ACC112 (cell line): ENCODE data around the gene OR4E2.
"Not testable (repeated sequence)": the region's sequence is repeated elsewhere in the genome, so short reads cannot be mapped to it uniquely, and the experiment has no call there.

ENCODE experiments used
- H2AFZ ChIP-seq: fragments of 200-600 bp; sonication (generic); one replicate; pipeline ENCODE4 v1.6.0; 2017; ENCODE audit warnings: antibody characterized with exemption, low read length; ENCODE audit not compliant: unreplicated experiment
- H3K27ac ChIP-seq: fragments of 200-600 bp; sonication (generic); 2 replicates; pipeline ENCODE4 v1.5.1; 2014; ENCODE audit warnings: low read depth, mild to moderate bottlenecking, antibody characterized with exemption, low read length, moderate library complexity
- H3K27me3 ChIP-seq: fragments of 200-600 bp; sonication (generic); 2 replicates; pipeline ENCODE4 v1.6.1; 2014; ENCODE audit warnings: mild to moderate bottlenecking, antibody characterized with exemption, low read length, moderate library complexity, mixed read lengths; ENCODE audit not compliant: insufficient read depth
- H3K36me3 ChIP-seq: fragments of 200-600 bp; sonication (generic); 2 replicates; pipeline ENCODE4 v1.6.1; 2016; ENCODE audit warnings: mild to moderate bottlenecking, antibody characterized with exemption, low read length, moderate library complexity, mixed read lengths; ENCODE audit not compliant: insufficient read depth
- H3K4me1 ChIP-seq: fragments of 200-600 bp; sonication (generic); one replicate; pipeline ENCODE4 v1.6.1; 2016; ENCODE audit warnings: low read length, mixed read lengths; ENCODE audit not compliant: insufficient read depth, unreplicated experiment, control insufficient read depth
- H3K4me3 ChIP-seq: fragments of 200-600 bp; sonication (generic); 2 replicates; pipeline ENCODE4 v1.5.1; 2014; ENCODE audit warnings: mild to moderate bottlenecking, low read depth, low read length
- H3K79me2 ChIP-seq: fragments of 200-600 bp; sonication (generic); one replicate; pipeline ENCODE4 v1.6.0; 2016; ENCODE audit warnings: low read length; ENCODE audit not compliant: control insufficient read depth, unreplicated experiment, insufficient read depth

OR4E2 gene

DNA sequence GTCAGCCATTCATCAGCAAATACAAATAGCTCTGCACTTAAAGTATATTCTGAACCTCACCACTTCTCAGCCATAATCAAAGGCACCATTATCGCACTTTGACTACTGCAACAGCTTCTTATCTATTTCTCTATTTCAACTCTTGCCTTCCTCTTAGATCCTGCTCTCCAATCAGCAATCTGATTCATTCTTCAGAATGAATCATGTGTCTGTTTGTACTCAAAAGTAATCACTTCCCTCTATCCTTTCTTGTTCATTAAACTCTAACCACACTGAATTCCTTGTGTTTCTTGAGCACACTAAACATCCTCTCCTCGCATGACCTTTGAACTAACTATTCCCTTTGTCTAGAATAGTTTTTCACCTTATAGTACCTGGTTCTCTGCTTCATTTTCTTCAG, 32.8 kb downstream of the OR4E2 start:
- Histone ChIP-seq H3K79me2 (no peaks in the 10 kb centered on the region), H2AFZ (no peak overlapping the region), H3K27ac (no peak overlapping the region), H3K4me1 (no peaks in the 10 kb centered on the region), H3K36me3 (no peaks in the 10 kb centered on the region), H3K4me3 (no peak overlapping the region), H3K27me3 (no peaks in the 10 kb centered on the region)

DNA sequence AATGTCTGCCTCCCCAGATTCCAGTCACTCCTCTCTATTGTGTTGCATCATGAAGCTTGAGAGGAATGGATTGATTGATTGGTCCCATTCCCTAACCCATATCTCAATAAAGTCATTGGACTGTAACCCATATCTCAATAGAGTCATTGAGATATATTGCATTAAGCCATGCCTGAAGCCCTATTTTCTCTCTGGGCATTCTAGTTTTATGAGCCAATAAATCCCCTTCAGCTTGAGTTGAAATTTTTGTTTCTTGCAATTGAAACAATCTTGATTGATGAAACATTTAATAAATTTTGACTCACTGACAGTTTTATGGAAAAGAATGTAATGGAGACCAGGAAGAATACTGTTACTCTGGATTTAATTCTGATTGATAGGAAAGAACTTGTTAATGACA, 40.8 kb downstream of the OR4E2 start:
- Histone ChIP-seq H3K4me1 (no peaks in the 10 kb centered on the region), H3K79me2 (no peaks in the 10 kb centered on the region), H3K27me3 (no peaks in the 10 kb centered on the region), H3K4me3 (no peak overlapping the region), H2AFZ (no peak overlapping the region), H3K36me3 (no peaks in the 10 kb centered on the region), H3K27ac (no peak overlapping the region)

DNA sequence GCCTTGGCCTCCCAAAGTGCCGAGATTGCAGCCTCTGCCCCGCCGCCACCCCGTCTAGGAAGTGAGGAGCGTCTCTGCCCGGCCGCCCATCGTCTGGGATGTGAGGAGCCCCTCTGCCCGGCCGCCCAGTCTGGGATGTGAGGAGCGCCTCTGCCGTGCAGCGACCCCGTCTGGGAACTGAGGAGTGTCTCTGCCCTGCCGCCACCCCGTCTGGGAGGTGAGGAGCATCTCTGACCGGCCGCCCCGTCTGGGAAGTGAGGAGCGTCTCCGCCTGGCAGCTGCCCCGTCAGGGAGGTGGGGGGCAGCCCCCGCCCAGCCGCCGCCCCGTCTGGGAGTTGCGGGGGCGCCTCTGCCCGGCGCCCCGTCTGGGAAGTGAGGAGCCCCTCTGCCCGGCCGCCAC, 44.0 kb downstream of the OR4E2 start:
- not testable (repeated sequence) for H2AFZ ChIP-seq, H3K27ac ChIP-seq, H3K36me3 ChIP-seq, H3K4me3 ChIP-seq, H3K4me1 ChIP-seq, H3K79me2 ChIP-seq, H3K27me3 ChIP-seq

DNA sequence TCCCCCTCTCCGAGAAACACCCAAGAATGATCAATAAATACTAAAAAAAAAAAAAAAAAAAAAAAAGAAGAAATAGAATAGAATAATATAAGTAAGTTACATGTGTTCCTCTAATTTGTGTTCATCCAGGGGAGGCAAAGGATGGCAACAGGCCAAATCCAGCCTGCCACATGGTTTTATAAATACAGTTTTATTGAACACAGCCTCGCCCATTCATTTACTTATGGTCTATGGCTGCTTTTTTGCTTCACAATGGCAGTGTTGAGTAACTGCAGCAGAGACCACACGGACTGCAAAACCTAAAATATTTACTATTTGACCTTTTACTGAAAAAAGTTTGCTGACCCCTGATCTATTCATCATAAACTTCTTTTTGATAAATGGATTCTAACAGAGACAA, 44.9 kb downstream of the OR4E2 start:
- not testable (repeated sequence) for H3K27me3 ChIP-seq, H3K79me2 ChIP-seq, H3K36me3 ChIP-seq, H2AFZ ChIP-seq, H3K27ac ChIP-seq, H3K4me1 ChIP-seq, H3K4me3 ChIP-seq

DNA sequence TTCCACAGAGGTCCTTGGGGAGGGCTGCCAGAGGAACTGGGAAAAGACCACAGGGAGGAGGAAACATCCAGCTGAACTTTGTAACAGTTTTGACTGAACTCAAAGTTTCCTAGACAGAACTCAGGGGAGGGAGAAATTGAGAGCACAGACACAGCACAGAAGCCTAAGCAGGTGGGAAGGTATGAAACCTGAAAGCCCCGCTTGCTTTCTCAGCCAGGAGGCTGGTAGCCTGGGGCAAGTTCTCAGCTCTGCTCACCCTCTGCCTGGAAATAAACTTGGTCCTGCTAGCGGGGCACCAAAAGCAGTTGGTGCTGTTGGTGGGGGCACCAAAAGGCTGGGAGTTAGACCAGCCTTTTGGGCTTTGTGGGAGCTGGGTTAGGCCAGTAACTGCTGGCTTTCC, 45.9 kb downstream of the OR4E2 start:
- no peak overlapping the region for H2AFZ ChIP-seq
- H3K36me3 ChIP-seq = no peaks in the 10 kb centered on the region
- no peaks in the 10 kb centered on the region for H3K4me1 ChIP-seq
- no peaks in the 10 kb centered on the region for H3K27me3 ChIP-seq
- H3K27ac ChIP-seq = no peak overlapping the region
- H3K79me2 ChIP-seq = no peaks in the 10 kb centered on the region
- H3K4me3 ChIP-seq = no peak overlapping the region

DNA sequence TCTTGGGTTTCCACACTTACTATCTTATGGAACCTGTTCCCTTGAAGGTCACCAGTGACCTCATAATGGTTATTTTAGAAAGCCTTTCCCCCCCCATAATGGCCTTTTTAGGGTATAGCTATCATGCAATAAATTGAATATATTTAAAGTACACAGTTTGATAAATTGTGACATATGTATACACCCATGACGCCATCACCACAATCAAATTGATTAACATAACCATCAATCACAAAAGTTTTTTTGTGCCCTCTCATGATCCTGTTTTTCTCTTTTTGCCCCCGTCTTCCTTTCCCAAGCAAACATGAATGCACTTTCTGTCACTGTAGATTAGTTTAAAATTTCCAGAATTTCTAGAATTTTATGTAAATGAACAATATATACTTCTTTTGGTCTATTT, 48.7 kb downstream of the OR4E2 start:
- Histone ChIP-seq H3K4me1 (no peaks in the 10 kb centered on the region), H3K27me3 (no peaks in the 10 kb centered on the region), H3K79me2 (no peaks in the 10 kb centered on the region), H3K27ac (no peak overlapping the region), H3K36me3 (no peaks in the 10 kb centered on the region), H2AFZ (no peak overlapping the region), H3K4me3 (no peak overlapping the region)

DNA sequence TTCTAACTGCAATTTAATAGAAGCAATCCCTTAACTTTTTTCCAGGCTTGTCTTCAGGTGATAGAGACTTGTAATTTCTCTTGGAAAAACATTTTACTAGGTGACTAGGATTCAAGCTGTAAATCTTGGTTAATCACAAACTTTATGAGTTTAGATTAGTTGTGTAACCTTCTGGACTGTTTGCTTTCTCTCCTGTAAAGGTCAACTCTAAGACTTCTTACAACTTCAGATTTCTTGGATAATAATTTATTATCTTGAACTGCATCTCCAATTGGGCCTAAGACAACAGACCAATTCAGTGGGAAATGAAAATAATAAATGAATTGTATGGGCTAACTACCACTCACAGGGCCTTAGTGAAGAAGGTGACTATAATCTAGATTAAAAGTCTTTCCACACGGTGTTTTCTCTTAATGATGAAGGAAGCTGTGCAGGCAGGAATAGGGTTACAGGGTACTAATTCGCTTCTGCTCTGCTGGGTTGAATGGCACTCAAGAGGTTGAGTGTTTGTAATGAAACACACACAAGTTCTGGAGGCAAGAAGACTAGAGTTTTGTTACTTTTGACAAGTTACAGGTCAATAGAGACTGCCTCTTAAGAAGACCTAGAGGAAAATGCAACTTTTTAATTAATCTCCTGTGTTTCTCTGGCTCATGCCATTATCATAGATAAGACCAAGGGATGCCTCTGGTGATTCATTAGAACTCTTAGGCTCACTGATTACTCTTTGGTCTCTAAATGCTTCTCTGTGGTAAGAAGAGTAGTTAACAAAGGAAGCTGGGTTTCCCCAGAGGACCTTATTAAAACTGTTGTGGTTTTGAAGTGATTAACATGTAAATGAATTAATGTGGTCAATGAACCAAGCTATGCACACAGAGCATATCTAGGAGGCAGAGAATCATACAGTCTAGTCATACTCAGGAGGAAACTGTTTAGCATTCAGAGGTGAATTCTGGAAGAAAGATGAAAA, 50.0 kb downstream of the OR4E2 start:
- Histone ChIP-seq H3K4me1 (no peaks in the 10 kb centered on the region), H3K4me3 (no peak overlapping the region), H3K27me3 (no peaks in the 10 kb centered on the region), H2AFZ (no peak overlapping the region), H3K36me3 (no peaks in the 10 kb centered on the region), H3K79me2 (no peaks in the 10 kb centered on the region), H3K27ac (no peak overlapping the region)

DNA sequence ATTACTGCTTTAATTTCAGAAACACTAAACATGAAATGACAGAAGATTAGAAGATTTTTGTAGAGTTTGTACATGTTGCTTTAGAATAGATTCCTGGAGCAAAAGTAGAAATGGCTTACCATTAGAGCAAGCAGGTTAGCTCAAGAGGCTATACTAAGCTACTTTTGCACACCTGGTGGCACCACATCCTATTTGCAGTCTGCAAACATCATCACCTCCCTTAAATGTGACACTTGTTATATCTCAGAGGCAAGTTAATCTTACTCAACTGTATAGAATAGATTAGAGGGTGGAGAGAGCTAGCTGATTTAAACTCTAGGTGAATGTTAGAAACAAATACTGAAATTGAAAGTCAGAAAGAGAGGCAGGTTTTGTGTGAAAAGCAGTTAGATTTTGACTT, 50.7 kb downstream of the OR4E2 start:
- no peaks in the 10 kb centered on the region for H3K36me3 ChIP-seq
- no peaks in the 10 kb centered on the region for H3K27me3 ChIP-seq
- H3K27ac ChIP-seq = no peak overlapping the region

DNA sequence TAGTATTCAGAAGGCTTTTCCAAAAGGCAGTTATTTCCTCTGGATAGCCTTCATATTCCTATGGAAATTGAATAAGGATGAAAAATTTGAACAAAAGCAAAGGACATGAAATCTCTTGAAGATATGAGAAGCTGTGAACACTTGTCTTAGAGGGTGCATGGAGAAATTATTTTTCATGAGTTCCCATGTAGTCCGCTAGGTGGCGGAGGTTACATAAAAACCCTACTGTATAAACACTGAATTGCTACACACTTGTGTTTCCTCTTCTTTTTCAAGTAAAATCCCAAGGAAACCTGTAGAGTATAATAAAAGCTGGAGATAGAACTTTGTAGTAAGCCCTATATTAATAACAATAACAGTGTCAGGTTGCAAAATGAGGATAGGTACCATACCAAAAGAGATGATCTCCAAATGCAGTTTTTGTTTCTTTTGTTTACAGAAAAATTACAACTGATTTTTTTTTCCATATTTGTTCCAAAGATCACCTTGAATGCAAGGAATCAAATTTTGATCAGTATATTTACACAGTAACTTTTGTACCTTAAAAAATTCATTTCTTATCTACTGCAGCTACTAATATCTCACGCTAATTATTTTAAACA, 57.8 kb downstream of the OR4E2 start:
- no peaks in the 10 kb centered on the region for H3K36me3 ChIP-seq
- H3K27me3 ChIP-seq = peaks cover 16% of the 10 kb centered on the region
- H3K4me1 ChIP-seq = no peaks in the 10 kb centered on the region
- no peak overlapping the region for H2AFZ ChIP-seq
- H3K27ac ChIP-seq = no peak overlapping the region
- no peak overlapping the region for H3K4me3 ChIP-seq
- no peaks in the 10 kb centered on the region for H3K79me2 ChIP-seq

More for the DNA sequence above, 50.7 kb downstream of the OR4E2 start:
- Histone ChIP-seq H3K4me3 (no peak overlapping the region), H3K79me2 (no peaks in the 10 kb centered on the region), H3K4me1 (no peaks in the 10 kb centered on the region), H2AFZ (no peak overlapping the region)

DNA sequence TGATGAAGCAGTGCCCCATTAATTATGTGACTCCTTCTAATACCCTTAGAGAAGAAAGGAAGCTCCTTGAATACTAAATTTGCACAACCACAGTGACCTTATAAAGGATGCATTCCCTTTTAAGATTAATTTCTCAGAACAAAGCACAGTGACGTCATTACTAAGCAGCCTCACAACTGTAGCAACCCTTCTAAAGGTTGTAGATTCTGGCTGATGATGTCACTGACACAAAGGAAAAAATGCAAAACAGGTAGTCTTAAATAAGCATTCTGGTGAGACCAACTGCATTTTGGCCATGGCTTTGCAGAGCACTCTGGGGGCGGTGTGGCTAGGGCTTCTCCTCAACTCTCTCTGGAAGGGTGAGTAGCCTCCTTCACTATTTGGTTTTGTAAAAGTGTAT, 58.4 kb downstream of the OR4E2 start:
- no peak overlapping the region for H2AFZ ChIP-seq
- H3K4me3 ChIP-seq = no peak overlapping the region
- peaks cover 22% of the 10 kb centered on the region for H3K27me3 ChIP-seq
- no peaks in the 10 kb centered on the region for H3K79me2 ChIP-seq
- no peaks in the 10 kb centered on the region for H3K4me1 ChIP-seq
- no peaks in the 10 kb centered on the region for H3K36me3 ChIP-seq
- no peak overlapping the region for H3K27ac ChIP-seq

DNA sequence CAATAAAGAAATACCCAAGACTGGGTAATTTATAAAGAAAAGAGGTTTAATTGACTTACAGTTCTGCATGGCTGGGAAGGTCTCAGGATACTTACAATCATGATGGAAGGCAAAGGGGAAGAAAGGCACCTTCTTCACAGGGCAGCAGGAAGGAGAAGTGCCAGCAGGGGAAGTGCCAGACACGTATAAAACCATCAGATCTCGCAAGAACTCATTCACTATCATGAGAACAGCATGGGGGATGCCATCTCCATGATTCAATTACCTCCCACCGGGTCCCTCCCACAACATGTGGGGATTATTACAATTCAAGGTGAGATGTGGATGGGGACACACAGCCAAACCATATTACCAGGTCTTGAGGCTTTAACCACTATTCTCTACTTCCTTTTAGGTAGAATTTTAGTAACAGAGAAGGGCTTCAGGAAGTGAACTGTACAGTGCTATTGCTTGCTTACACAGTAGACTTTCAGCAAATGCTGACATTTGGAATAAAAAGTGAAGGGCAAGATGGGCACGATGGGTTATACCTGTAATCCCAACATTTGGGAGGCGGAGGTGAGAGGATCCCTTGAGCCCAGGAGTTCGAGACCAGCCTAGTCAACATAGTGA, 60.8 kb downstream of the OR4E2 start:
- H2AFZ ChIP-seq = no peak overlapping the region
- H3K27ac ChIP-seq = no peak overlapping the region
- H3K79me2 ChIP-seq = no peaks in the 10 kb centered on the region
- peaks cover 43% of the 10 kb centered on the region for H3K27me3 ChIP-seq
- no peaks in the 10 kb centered on the region for H3K4me1 ChIP-seq
- no peak overlapping the region for H3K4me3 ChIP-seq
- no peaks in the 10 kb centered on the region for H3K36me3 ChIP-seq
